Keratinocyte (primary cell): Measurements from ENCODE around the gene HDHD5.

Experiments
- EZH2 ChIP-seq: IDR thresholded peaks from one replicate; pipeline ENCODE4 v1.6.1; 2012; ENCODE audit warnings: inconsistent platforms, mild to moderate bottlenecking, low read length, moderate library complexity
- TF ChIP-seq, protein P1 (sequence below), 3 experiments: IDR thresholded peaks in 1 of 3; conservative IDR thresholded peaks in 1 of 3; optimal IDR thresholded peaks in 1 of 3; 2 replicates in 2 of 3; 3 replicates in 1 of 3; pipeline versions ENCODE3 to v1.5.1; 2011; ENCODE audit warnings: low read length in 3 of 3, mild to moderate bottlenecking in 3 of 3, moderate library complexity in 2 of 3, control low read depth in 1 of 3, inconsistent platforms in 1 of 3; ENCODE audit not compliant: insufficient read depth in 2 of 3; ENCODE audit errors: extremely low read depth in 1 of 3

DNA sequence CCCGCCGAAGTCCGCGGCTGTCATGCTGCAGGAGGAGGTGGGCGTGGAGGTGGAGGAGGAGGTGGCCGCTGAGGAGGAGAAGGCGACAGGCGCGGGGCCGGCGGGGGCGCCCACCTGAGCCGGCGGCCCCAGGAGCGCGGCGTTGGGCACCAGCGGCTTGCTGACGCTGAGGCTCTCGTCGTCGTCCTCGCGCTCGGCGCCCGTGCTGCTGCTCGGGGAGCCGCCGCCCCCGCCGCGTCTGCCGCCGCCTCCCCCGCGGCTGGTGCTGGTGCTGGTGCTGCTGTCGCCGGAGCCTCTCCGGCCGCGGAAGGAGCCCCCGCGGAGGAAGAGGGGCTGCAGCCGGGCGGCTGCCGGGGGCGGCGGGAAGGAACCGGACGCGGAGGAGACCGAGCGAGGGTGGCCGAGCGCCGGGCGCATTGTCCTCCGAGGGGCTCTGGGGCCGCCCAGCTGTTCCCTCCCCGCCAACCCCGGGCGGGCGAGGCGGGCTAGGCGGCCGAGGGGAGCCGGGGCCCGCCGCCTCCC lies 38.3 kb downstream of the HDHD5 start:
- TF ChIP-seq, protein P1, sequence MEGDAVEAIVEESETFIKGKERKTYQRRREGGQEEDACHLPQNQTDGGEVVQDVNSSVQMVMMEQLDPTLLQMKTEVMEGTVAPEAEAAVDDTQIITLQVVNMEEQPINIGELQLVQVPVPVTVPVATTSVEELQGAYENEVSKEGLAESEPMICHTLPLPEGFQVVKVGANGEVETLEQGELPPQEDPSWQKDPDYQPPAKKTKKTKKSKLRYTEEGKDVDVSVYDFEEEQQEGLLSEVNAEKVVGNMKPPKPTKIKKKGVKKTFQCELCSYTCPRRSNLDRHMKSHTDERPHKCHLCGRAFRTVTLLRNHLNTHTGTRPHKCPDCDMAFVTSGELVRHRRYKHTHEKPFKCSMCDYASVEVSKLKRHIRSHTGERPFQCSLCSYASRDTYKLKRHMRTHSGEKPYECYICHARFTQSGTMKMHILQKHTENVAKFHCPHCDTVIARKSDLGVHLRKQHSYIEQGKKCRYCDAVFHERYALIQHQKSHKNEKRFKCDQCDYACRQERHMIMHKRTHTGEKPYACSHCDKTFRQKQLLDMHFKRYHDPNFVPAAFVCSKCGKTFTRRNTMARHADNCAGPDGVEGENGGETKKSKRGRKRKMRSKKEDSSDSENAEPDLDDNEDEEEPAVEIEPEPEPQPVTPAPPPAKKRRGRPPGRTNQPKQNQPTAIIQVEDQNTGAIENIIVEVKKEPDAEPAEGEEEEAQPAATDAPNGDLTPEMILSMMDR (optimal IDR thresholded peaks at IDR 0.05 in 1 of 3, IDR thresholded peaks at IDR 0.05 in 1 of 3, conservative IDR thresholded peaks at IDR 0.05 in 1 of 3; ENCODE audit: extremely low read depth in 1 of 3, insufficient read depth in 2 of 3, low read length in 3 of 3), result no peak
- TF ChIP-seq EZH2, result peak; percentile 34
